Cardiac septum (tissue), 1 donor: ENCODE data around the gene PCDHB12. TPM values are rescaled to one million over a fixed set of nuclear protein-coding genes. Genes with fewer than 3 reads are reported as not detected.
"Not testable (repeated sequence)": the region's sequence is repeated elsewhere in the genome, so short reads cannot be mapped to it uniquely, and the experiment has no call there.

ENCODE experiments used
- DNase-seq: peaks from one replicate; pipeline ENCODE4 v3.0.0-alpha.2; 2020; ENCODE audit warnings: low spot score
- intact Hi-C: fragments of 100-400 bp; cut with DNase I; formaldehyde crosslinking; loops from one replicate; pipeline ENCODE4 v1.14.0; 2022
- long read RNA-seq: library from polyadenylated mRNA; unstranded; transcript quantifications from one replicate; pipeline ENCODE4 v2.0.0, GENCODE V29; 2021
- total RNA-seq: library from RNA; stranded (reverse); fragmentation: NEBNext Ultra II Directional; extraction: Animal tissue kit (Norgen Biotek cat#: 25700); gene quantifications from one replicate; pipeline ENCODE4 v1.2.1, GENCODE V29; 2021
- donor health status: DM: no; HTN: no; CAD: no.

The PCDHB12 gene
- 1.1 TPM for total RNA-seq
- long read RNA-seq, partial matches to known transcripts, result 0 of 2 reads
- long read RNA-seq, other reads (novel, unspliced or antisense), result 0 of 2 reads

DNA sequence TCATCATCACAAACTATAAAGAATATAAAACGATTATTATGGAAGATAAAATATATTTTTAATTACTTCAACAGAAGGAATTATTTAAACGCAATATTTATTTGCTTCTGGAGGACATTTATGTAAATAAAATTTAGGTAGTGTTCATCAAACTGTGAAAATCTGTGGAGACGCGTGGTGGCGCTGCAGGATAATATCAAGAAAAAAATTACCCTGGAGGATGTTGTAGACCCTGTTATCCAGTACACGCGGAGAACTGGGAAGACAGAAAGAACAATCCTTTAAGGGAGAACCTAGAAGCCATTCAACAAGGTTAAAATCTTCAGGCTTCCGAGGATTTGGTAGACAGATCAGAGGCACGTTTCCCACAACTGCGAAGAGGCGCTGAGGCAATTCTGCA is at the start of gene PCDHB12:
Gene PCDHB12, plus strand, starts transcription at position 242 of the 400 bp plus-strand sequence. CDS start 189 bp downstream, outside the sequence.
- intact Hi-C loops, result no loop called here
- DNase-seq, result no peak

DNA sequence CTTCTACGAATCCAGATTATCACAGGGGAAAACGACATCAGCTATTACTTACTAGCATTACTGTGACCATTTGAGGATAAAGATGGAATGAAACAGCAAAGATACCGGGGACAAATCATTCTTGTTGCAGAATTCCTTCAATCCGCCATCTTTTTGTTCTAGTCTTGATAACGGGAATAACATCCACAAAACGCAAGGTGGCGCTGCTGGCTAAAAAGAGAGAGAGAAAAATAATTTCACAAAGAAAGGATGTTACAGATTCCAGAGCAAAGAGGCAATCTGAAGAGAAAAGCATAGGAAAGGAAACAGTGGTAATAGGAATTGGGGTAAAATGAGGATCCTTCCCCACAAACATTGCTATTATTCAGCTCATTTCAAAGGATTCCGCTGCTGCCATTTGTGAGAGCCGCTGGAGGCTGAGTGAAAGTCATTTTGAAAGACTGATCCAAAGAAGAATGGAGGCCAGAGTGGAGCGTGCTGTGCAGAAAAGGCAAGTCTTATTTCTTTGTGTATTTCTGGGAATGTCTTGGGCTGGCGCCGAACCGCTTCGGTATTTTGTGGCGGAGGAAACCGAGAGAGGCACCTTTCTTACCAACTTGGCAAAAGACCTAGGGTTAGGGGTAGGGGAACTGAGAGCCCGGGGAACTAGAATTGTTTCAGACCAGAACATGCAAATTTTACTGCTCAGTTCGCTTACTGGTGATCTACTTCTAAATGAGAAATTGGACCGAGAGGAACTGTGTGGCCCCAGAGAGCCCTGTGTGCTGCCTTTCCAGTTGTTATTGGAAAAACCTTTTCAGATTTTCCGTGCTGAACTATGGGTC is 35.9 kb upstream of the PCDHB12 start, which contains the start of gene PCDHB7:
Gene PCDHB7, plus strand, starts transcription at position 264 of the 824 bp plus-strand sequence. Its CDS starts 192 bp downstream, at position 456.
- no peak for DNase-seq
- intact Hi-C loops, result no loop called here

GRCh38 chr5:141174291-141175104 is 34.0 kb upstream of the PCDHB12 start:
- intact Hi-C loops, DNase-seq: not testable (repeated sequence)

DNA sequence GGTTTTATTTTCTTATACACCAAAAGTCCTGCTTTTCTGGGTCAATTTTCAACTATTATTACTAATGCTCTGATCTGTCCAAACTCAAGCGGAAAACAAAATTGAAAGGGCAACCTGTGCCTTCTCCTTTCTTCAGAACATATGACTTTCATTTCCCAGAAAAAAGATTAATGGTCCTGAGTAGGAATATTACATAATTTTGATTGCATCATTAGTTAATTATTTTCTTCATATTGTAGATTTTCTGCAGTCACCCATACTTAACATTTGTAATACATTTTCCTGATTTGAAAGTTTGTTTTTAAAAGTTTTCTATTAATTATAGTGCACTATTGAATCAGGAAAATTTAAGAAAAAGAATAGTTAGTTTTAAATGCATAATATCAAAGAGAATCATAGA is 32.6 kb upstream of the PCDHB12 start:
- no peak for DNase-seq
- intact Hi-C loops, result no loop called here

GRCh38 chr5:141177577-141178191 is 30.8 kb upstream of the PCDHB12 start, which contains the start of gene PCDHB8:
TSS of gene PCDHB8 (plus strand) at chr5:141177790. CDS start at chr5:141178035, 245 bp downstream.
- intact Hi-C loops, DNase-seq: not testable (repeated sequence)

DNA sequence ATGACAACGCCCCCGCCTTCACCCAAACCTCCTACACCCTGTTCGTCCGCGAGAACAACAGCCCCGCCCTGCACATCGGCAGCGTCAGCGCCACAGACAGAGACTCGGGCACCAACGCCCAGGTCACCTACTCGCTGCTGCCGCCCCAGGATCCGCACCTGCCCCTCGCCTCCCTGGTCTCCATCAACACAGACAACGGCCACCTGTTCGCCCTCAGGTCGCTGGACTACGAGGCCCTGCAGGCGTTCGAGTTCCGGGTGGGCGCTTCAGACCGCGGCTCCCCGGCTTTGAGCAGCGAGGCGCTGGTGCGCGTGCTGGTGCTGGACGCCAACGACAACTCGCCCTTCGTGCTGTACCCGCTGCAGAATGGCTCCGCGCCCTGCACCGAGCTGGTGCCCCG is 29.1 kb upstream of the PCDHB12 start:
- intact Hi-C loops, DNase-seq: not testable (repeated sequence)

GRCh38 chr5:141179876-141180275 is 28.6 kb upstream of the PCDHB12 start:
- intact Hi-C loops, DNase-seq: not testable (repeated sequence)

DNA sequence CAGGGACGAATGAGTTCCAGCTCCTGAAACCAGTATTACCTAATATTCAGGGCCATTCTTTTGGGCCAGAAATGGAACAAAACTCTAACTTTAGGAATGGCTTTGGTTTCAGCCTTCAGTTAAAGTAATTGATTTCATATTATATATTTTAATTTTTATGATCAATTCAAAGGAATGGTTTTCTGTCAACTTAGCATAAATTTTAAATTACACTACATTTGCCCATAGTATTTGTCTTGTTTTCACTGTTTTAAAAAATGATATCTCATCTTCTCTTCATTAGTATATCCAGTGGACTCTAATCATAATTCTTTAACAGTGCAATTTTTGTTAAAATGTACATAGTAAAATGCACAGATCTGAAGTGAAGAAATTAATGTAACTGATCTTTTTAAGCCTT is 28.2 kb upstream of the PCDHB12 start:
- intact Hi-C loops, result no loop called here
- DNase-seq, result no peak

DNA sequence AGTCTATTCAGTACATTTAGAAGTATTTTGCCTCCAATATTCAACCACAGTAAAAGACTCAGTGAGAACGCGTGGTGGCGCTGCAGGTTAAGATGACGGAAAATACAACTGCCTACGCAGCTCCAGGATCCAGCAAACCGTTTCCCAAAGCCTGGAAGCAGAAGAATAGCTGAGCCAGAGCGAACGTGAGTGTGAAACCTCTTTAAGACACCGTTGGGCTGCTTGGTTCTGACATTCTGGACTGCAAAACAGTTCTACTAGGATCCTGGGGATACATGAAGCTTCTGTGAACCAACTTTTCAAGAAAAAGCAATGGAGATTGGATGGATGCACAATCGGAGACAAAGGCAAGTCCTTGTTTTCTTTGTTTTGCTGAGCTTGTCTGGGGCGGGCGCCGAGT is 26.3 kb upstream of the PCDHB12 start, which contains the start of gene PCDHB16:
Gene PCDHB16, plus strand, starts transcription at position 140 of the 400 bp plus-strand sequence. Its CDS starts 173 bp downstream, at position 313.
- DNase-seq, result no peak
- intact Hi-C loops, result no loop called here

DNA sequence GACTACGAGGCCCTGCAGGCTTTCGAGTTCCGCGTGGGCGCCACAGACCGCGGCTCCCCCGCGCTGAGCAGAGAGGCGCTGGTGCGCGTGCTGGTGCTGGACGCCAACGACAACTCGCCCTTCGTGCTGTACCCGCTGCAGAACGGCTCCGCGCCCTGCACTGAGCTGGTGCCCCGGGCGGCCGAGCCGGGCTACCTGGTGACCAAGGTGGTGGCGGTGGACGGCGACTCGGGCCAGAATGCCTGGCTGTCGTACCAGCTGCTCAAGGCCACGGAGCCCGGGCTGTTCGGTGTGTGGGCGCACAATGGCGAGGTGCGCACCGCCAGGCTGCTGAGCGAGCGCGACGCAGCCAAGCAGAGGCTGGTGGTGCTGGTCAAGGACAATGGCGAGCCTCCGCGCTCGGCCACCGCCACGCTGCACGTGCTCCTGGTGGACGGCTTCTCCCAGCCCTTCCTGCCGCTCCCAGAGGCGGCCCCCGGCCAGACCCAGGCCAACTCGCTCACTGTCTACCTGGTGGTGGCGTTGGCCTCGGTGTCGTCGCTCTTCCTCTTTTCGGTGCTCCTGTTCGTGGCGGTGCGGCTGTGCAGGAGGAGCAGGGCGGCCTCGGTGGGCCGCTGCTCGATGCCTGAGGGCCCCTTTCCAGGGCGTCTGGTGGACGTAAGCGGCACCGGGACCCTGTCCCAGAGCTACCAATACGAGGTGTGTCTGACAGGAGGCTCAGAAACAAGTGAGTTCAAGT is 24.2 kb upstream of the PCDHB12 start:
- intact Hi-C loops, DNase-seq: not testable (repeated sequence)

DNA sequence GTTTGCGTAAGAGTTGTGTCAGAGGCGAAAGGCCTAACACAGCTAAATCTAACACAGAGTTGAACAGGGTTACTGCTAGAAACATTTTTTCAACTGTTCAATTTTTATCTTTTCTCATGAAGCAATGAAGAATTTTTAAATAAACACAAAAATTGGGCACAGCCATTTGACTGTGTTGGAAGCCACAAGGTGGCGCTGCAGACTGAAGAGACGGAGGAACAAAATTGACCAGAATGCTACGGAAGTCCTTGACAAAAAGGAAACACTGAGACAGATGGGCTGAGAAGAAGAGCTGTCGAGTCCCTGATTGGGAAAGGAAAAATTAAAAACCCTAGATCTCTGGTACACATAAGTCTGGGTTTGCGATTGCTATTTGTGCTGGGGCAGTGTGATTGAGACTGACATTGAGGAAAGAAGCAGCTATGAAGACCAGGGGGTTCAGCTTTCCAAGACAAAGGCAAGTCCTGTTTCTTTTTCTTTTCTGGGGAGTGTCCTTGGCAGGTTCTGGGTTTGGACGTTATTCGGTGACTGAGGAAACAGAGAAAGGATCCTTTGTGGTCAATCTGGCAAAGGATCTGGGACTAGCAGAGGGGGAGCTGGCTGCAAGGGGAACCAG is 21.5 kb upstream of the PCDHB12 start, which contains the start of gene PCDHB9:
Gene PCDHB9, plus strand, starts transcription at position 265 of the 616 bp plus-strand sequence. Its CDS starts 158 bp downstream, at position 423.
- no peak for DNase-seq
- intact Hi-C loops, result no loop called here

DNA sequence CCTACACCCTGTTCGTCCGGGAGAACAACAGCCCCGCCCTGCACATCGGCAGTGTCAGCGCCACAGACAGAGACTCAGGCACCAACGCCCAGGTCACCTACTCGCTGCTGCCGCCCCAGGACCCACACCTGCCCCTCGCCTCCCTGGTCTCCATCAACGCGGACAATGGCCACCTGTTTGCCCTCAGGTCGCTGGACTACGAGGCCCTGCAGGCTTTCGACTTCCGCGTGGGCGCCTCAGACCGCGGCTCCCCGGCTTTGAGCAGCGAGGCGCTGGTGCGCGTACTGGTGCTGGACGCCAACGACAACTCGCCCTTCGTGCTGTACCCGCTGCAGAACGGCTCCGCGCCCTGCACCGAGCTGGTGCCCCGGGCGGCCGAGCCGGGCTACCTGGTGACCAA is 19.8 kb upstream of the PCDHB12 start:
- intact Hi-C loops, DNase-seq: not testable (repeated sequence)

GRCh38 chr5:141189131-141189530 is 19.4 kb upstream of the PCDHB12 start:
- intact Hi-C loops, DNase-seq: not testable (repeated sequence)

GRCh38 chr5:141192110-141192725 is 16.3 kb upstream of the PCDHB12 start, which contains the start of gene PCDHB10:
TSS of gene PCDHB10 (plus strand) at chr5:141192353. CDS start at chr5:141192553, 200 bp downstream.
- intact Hi-C loops, result no loop called here

DNA sequence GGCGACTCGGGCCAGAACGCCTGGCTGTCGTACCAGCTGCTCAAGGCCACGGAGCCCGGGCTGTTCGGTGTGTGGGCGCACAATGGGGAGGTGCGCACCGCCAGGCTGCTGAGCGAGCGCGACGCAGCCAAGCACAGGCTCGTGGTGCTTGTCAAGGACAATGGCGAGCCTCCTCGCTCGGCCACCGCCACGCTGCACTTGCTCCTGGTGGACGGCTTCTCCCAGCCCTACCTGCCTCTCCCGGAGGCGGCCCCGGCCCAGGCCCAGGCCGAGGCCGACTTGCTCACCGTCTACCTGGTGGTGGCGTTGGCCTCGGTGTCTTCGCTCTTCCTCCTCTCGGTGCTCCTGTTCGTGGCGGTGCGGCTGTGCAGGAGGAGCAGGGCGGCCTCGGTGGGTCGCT is 14.2 kb upstream of the PCDHB12 start:
- DNase-seq, intact Hi-C loops: not testable (repeated sequence)

More at GRCh38 chr5:141192110-141192725, 16.3 kb upstream of the PCDHB12 start, which contains the start of gene PCDHB10:
- no peak for DNase-seq

DNA sequence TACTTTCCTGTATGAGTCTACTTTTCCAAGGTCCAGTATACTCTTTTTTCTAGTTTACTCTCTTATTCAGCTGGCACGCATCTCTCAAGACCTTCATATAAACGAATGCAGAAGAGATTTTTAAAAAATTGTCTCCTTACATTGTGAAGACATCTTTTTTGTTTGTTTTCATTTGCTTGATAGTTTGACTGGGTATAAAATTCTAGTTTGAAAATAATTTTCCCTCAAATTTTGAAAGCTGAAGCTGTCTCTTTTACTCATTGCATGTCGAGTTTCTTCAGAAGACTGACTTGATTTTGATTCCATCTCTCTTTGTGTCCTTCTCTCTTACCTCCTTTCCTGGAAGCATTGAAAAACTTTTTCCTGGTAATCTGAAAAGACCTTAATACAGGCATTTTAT is 12.2 kb upstream of the PCDHB12 start:
- intact Hi-C loops, result no loop called here
- no peak for DNase-seq

- intact Hi-C loops, result no loop called here
- DNase-seq, result no peak
These were observed 8.9 kb upstream of the PCDHB12 start, which contains the start of gene PCDHB11 for GRCh38 chr5:141199359-141200235. TSS of gene PCDHB11 (plus strand) at chr5:141199627. CDS start at chr5:141199775, 148 bp downstream.
